ENCODE measurements around the gene DIDO1. TPM values are rescaled to one million over a fixed set of nuclear protein-coding genes. Genes with fewer than 3 reads are reported as not detected.

Gene DIDO1
- total RNA-seq, 1 experiment from 2014 or later, result 27.8 TPM

- no peak for DNase-seq (ENCODE audit: extremely low read depth, low read depth)
Measured at GRCh38 chr20:62951896-62952372, 25.6 kb upstream of the DIDO1 start.

- DNase-seq (ENCODE audit: extremely low read depth, low read depth), result no peak
Measured at GRCh38 chr20:62951143-62951895, 25.0 kb upstream of the DIDO1 start.

- DNase-seq (ENCODE audit: extremely low read depth, low read depth), result no peak
Measured at GRCh38 chr20:62950741-62951140, 24.4 kb upstream of the DIDO1 start.

- no peak for DNase-seq (ENCODE audit: extremely low read depth, low read depth)
Measured at GRCh38 chr20:62949962-62950361, 23.7 kb upstream of the DIDO1 start.

GRCh38 chr20:62949153-62949821, 23.0 kb upstream of the DIDO1 start:
- DNase-seq (ENCODE audit: extremely low read depth, low read depth), result no peak

GRCh38 chr20:62947532-62948300, 21.4 kb upstream of the DIDO1 start:
- DNase-seq (ENCODE audit: extremely low read depth, low read depth), result no peak

GRCh38 chr20:62946918-62947317, 20.6 kb upstream of the DIDO1 start:
- no peak for DNase-seq (ENCODE audit: extremely low read depth, low read depth)

GRCh38 chr20:62945771-62946339, 19.6 kb upstream of the DIDO1 start:
- DNase-seq (ENCODE audit: extremely low read depth, low read depth), result no peak

- no peak for DNase-seq (ENCODE audit: extremely low read depth, low read depth)
Measured at GRCh38 chr20:62944746-62945145, 18.4 kb upstream of the DIDO1 start.

GRCh38 chr20:62944184-62944583, 17.9 kb upstream of the DIDO1 start:
- no peak for DNase-seq (ENCODE audit: extremely low read depth, low read depth)

- DNase-seq (ENCODE audit: extremely low read depth, low read depth), result no peak
Measured at GRCh38 chr20:62943396-62943795, 17.1 kb upstream of the DIDO1 start.

- DNase-seq (ENCODE audit: extremely low read depth, low read depth), result no peak
Measured at GRCh38 chr20:62942456-62942855, 16.2 kb upstream of the DIDO1 start.

GRCh38 chr20:62941792-62942191, 15.5 kb upstream of the DIDO1 start:
- no peak for DNase-seq (ENCODE audit: extremely low read depth, low read depth)

- no peak for DNase-seq (ENCODE audit: extremely low read depth, low read depth)
Measured at GRCh38 chr20:62940875-62941274, 14.6 kb upstream of the DIDO1 start.

- DNase-seq (ENCODE audit: extremely low read depth, low read depth), result no peak
Measured at GRCh38 chr20:62938105-62938888, 12.0 kb upstream of the DIDO1 start, which contains the start of gene GID8. GID8 (plus strand) TSS chr20:62938147; CDS start chr20:62941503, 3,356 bp downstream.

- peak; percentile 91 for DNase-seq (ENCODE audit: extremely low read depth, low read depth)
Measured at GRCh38 chr20:62937268-62938104, 11.2 kb upstream of the DIDO1 start.

- DNase-seq (ENCODE audit: extremely low read depth, low read depth), result no peak
Measured at GRCh38 chr20:62935968-62936585, 9.8 kb upstream of the DIDO1 start.

GRCh38 chr20:62935204-62935967, 9.1 kb upstream of the DIDO1 start:
- DNase-seq (ENCODE audit: extremely low read depth, low read depth), result no peak

Data from NCI-H460 (cell line).